Glomerular visceral epithelial cell (primary cell): ENCODE data around the gene B4GALT3.

Experiments
- DNase-seq: peaks from one replicate; pipeline ENCODE4 v3.0.0-alpha.2; 2016; ENCODE audit errors: extremely low spot score

Gene B4GALT3

DNA sequence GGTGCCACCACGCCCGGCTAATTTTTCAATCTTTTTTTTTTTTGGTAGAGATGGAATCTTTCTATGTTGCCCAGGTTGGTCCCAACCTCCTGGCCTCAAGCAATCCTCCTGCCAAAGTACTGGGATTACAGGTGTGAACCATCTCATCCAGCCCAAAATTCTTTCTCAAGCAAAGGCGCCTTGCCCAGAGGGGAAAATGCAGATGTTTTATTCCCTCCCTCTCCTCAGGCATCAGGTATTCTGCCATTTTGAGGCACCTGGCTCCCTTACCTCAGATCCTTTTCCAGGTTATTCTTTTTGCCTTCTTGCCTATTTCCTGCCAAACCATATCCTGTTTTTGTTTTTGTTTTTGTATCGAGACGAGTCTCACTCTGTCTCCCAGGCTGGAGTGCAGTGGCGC is 11.1 kb upstream of the B4GALT3 start:
- no peak for DNase-seq

DNA sequence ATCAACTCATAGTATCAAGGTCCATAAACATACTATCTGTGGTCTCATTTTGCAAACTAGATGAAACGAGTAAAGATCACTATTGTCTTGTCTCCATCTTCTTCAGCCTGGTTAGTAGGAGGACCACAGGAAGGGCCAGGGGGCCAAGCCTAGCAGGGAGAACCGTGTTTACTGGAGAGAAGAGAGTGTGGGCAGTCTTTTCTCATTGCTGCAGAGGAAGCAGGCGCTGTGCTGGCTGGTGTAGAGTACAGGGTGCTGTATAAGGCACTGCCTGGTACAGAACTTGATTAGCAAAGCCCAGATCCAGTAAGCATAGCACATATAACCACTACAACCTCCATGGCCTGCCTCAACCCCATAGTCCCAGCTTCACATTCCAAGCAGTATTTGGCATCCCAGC is 10.0 kb upstream of the B4GALT3 start:
- DNase-seq = no peak

DNA sequence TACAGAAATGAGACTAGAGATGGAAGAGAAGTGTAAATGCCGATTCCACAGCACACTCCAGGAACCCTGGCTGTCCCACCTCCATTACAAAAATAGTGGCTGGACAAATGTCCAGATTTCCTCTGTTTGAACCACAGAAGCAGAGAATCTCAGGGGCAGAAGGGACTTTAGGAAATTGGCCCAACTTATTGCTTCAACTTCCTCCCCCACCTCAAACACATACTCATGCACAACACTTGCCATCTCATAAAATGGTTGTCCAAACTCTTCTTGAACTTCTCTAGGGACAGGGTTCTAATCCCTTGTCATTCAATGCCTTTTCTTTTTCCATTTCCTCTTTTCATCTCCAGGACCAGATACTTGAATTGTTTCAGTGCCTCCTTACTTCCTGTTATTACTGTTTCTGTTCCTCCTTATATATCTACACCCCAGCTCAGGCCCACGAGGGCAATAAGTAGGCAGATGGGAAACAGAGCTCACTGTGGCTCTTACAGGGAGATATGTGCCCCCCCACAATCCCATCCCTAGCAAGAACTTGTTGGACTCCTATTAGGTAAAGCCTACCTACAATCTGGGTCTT is 8.5 kb upstream of the B4GALT3 start:
- no peak for DNase-seq

DNA sequence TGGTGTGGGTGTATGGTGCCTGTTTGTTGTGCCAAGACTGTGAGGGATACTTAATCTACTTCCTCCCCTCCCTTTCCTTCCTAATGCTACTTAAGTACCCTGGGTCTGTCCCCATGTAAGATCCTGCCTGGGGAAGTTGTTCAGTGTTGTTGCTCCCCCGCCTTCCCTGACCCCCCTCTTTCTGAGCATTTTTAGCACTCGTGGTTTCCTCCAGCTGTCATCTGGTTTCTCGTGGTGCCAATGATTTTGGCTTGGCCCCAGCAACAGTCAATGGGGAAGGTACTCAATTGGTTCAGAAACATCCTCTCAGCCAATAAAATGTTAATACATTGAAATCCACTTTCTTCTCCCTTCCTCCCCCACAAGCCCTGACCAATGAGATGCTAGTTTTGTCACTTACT is 8.0 kb upstream of the B4GALT3 start:
- DNase-seq = peak; percentile 43

DNA sequence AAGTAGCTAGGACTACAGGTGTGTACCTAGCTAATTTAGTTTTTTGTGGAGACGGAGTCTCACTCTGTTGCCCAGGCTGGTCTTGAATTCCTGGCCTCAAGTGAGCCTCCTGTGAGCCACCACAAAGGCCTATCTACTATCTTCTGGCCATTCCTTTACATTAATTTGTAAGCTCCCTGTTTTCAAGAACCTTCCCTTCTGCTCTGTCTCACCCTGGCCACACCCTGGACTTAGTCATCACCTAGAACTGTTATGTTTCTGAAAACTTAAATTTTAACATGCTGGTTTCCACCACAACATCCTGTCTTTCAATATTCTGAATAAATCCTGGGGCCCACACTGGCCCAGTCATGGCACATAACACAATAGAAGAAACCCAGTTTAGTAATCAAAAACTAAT is 4.9 kb upstream of the B4GALT3 start:
- DNase-seq = peak; percentile 60

DNA sequence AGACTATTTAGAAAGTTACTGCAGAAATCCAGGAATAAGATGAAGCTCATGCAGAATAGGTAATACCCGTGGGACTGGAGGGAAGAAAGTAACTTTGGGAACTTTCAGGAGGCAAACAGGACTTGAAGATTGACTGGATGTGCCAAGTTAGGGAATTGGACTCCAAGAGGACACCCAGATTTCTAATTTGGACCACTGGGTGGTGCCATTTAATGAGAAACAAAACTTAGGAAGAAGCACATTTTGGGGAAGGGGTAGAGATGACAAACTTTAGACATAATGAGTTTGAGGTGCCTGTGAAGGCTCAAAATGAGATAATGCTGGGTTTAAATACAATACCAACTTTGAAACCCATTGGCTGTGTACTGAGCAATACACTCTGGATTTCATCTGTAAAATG is 3.3 kb upstream of the B4GALT3 start:
- DNase-seq = no peak

DNA sequence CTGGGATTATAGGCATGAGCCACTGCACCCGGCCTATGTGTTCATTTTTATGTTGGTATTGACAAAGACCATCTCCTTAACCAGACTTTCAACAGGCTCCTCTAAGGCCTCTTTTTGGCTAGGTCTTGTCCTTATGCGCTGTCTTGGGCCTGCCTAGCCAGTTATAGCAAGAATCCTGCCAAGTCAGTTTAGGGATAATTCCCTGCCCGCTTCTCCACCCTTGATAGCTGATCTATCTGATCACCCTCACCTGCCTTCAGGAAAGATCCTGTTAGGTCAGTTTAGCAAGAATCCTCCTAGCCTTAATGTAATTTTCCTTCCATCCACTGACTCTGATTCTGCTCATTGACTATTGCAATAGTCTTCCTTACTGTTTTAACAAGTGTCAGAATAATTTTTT is 2.4 kb upstream of the B4GALT3 start:
- DNase-seq = no peak

DNA sequence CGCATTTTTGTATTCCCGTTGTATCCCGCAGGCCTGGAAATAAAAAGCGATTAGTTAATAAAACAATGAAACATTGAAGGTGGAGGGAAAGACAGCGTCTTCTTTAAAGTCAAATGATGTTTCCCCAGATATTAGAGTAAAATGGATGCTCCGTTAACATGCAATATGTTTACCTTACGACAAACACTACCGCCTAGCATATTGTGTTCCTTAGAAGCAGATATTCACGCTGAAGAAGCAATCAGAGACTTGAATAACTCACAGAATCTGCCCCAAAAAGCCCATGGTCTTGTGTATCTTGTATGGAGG is 583 bp upstream of the B4GALT3 start:
- DNase-seq = no peak

DNA sequence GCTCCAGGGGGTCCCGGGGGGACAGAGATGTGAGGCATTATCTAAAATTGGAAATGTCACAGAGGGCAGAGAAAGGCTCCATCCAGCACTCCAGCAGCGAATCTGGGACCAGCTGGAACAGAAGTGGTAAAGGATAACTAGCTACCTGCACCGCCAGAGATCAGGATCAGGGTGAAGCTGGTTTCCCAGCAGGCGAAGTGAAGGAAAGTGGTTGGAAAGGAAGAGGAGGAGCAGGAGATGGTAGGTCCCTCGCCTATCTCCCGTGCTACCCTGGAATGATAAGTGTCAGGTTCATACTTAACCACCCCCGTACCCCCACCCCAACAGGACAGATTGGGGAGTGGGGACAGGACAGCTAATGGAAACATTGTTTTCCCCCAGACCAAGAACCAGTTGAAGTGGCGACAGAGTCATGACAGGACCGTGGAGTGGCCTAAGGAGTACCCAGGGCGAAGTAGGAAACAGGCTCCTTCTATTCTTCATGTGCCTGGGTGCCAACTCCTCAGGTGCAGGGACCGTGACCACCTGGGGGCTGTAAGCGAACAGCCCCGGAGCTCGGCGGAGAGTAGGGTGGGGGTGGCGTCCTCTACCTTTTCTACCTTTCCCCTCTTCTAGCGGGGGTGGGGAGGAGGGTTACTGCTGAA is 717 bp downstream of the B4GALT3 start:
- no peak for DNase-seq

DNA sequence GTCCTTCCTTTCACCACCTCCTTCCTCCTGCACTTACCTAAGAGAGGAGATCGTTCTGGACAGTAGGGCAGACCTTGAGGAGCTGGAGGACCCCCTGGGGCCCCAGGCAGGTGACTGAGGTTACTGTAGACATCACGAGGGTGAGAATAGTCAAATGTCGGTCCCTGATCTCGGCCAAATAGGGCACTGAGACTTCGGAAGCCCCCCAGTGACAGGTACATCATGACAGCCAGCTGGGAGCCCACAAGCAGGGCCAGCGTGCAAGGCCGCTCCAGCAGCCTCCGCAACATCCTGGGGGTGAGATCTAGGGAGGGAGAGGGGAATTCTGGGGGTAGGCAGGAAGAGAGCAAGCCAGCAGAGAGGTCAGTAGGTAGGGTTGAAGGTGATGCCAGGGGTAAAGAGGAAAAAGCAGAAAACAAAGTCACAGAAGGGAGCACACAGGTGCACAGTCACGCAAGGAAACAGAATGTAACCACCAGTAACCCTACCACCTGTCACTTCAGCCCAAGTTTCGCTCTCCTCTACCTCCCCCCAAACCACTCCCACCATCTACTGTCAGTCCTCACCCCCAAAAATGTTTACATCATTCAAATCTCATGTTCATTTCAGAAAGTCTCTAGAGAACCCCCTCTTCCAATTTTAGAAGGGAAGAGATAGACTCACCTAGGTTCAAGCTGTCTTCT is 1.4 kb downstream of the B4GALT3 start:
- DNase-seq = no peak

DNA sequence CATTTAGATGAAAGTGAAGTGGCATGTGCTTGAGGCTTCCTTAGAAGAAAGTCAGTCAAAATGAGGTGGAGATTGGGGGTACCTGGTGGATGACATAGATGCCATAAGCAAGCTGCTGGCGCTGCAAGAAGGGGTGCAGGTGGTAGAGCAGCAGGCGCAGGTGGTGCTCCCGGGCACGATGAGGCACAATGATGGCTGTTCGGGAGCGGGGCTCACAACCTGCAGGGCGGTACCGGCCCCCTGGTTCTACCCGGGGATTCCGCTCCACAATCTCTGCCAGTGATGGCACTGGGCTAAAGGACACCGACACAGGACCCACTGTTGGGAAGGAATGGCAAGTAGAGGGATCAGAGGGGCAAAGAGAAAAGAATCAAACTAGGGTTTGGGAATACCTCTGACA is 2.4 kb downstream of the B4GALT3 start:
- no peak for DNase-seq

DNA sequence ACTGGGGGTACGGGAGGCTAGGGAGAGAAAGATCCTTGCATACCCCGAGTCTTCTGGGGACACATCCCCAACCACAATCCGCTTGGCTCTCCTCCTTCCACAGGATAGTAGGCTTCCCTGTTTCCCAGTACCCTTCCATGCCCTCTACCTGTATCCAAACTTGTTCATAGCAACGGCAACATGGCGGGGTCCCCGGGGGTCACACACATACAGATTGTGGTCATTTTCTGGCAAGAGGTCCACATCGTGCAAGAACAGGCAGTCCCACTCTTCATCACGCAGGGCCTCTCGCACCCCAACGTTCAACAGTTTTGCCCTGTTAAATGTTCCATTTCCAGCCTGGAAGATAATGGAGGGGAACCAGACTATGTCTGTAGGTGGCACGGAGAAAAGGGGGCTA is 3.6 kb downstream of the B4GALT3 start:
- no peak for DNase-seq

DNA sequence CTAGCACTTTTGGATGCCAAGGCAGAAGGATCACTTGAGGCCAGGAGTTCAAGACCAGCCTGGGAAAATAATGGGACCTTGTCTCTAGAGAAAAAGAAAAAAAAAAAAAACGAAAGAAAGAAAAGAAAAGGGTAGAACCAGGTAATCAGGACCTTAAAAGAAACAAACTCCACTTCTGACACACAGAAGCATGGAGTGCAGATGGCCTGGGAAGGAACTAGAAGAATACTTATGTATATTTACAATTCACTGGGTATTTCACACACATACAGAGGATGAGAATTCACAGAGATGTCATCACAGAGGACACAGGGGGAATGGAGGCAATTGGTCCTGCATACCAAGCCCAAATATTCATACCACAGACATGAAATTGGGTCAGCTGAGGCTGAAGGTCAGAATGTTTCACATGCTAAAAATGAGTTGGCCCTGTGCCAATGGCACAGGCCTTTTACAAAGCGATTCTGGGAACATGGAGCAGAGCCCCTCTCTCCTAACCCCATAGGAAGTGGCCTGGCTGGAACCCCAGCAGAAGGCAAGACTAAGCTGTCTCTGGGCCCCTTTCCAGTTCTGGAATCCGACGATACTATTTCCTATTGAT is 4.4 kb downstream of the B4GALT3 start:
- DNase-seq = no peak

DNA sequence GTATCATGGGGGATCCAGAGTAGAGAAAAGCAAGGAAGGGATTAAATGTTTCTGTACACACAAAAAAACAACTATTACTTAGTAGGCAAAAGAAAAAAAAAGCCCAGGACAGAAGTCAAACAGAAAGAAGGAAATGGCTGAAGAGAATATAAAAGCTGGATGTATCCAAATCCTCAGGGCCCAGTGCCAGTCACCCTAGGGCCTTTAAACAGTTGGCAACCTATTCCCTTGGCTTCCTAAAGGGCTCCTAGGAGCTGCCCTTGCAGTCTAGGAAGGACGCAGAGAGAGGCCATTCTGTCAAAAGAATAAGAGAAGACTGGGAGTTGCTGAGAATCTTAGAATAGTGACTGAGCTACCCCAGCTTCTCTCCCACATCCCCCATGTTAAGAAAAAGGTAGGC is 5.0 kb downstream of the B4GALT3 start:
- DNase-seq = no peak

DNA sequence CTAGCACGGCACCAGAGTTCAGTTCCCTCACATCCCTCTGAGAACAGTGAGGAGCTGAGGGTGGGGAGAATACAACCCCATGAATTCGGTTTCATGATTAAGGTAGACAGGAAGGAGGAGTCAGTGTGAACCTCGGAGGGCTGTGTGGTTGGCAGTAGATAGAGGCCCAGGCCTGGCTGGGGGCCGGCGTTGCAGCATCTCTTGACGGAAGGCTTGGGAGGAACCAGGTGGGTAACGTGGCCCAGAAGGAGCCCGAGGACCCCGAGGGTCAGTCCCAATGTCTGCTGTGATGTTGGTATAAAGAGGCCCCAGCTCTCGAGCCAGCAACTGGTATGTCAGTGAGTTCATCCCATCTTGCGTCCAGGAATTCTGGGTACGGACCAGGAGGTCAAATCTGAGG is 5.6 kb downstream of the B4GALT3 start:
- DNase-seq = no peak

DNA sequence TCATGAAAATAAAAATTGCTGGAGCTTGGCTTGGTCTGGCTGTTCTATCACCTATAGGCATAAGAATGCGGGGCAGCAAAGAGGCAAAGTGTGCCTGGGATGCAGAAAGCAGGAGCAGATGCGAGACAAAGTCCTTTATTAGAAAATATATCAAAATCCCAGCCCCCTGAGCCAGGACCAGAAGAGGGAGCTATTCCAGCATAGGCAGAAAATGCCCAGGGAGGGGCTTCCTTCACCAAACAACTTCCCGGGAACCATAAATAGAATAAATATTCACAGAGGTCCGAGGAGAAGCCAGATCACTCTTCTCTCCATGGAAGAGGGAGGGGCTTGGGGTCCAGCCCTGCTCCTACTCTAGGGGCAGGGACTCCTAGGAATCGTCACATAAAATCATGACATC is 6.1 kb downstream of the B4GALT3 start:
- DNase-seq = no peak

DNA sequence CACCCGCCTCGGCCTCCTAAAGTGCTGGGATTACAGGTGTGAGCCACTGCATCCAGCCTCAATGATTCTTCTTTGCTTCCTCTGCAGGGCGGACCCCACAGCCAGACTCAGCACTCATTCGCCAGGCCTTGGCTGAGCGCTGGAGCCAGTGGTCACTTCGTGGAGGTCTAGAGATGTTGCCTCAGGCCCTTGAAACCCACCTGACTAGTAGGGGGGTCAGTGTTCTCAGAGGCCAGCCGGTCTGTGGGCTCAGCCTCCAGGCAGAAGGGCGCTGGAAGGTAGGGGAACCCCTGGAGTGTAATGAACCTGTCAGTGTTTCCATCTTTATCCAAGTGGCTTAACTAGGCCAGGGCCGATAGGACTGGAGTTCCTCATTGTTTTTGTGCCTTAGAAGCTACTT is 8.4 kb downstream of the B4GALT3 start:
- no peak for DNase-seq

DNA sequence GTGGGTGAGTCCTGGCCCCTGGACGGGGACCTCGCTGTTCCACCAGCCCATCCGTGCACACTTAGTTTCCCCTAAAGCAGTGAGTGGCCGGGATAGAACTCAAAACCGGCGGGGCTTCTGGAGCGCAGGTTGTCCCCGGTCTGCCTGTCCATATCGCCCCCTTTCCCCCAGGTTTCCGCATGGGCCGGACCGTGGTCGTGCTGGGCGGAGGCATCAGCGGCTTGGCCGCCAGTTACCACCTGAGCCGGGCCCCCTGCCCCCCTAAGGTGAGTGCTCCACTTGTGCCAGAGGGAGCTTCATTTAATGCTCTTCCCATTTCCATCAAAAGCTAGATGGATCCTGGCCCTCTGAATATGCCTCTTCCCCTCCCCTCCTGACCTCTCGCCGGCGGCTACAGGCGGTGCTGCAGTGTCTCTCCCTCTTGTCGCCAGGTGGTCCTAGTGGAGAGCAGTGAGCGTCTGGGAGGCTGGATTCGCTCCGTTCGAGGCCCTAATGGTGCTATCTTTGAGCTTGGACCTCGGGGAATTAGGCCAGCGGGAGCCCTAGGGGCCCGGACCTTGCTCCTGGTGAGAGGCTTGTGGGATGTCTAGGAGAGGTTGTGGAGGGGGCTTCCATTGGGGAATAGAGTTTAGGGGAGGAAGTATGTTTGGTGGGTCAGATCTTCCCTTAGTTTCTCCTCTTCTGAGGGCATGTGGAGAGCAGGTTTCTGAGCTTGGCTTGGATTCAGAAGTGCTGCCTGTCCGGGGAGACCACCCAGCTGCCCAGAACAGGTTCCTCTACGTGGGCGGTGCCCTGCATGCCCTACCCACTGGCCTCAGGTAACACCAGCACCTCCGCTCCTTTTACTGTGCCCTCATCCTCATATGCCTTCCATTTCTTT is 10.4 kb downstream of the B4GALT3 start:
- DNase-seq = peak; percentile 32

DNA sequence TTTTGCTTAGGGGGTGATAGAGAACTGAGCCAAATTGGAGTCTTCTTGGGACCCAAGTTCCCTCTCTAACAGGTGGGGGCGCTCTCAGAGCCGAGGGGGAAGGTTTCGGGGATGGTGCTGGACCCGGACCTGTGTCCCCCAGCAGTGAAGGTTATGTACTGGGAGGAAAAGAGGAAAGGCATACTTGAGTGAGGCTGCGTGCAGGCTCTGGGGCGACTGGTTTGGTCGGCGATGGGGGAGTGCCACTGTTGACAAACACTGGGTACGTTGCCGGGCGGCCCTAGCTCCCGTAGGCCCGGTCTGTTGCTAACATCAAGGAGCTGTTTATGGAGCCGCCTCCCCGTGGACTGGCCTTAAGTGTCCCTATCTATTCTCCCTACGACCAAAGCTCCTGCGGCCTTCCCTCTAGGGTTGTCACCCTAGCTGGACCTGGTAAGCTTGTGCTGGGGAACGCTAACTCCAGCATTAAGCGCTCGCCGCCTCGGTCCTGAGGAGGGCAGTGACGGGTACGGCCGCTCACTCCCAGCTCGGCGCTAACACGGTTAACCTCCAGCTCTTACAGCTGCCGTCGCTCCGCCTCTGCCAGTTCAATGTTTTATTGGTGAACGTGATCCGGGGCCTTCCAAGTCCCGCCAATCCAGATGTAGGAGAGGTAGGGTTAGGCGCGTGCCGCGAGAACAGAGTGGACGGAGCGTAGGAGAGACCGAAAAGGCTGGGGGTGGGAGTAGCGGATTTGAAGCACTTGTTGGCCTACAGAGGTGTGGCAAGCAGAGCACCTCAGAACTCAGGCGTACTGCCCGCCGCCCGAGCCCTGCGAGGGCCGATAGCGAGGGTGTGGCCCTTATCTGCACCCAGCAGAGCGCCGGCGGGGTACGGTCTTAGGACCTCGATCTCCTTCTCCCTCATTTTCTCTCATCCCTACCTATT is 11.3 kb downstream of the B4GALT3 start, which contains the start of gene PPOX:
TSS of gene PPOX (plus strand) at position 685 of the 927 bp plus-strand sequence. CDS start 422 bp downstream, outside the sequence.
- peak; percentile 98 for DNase-seq

DNA sequence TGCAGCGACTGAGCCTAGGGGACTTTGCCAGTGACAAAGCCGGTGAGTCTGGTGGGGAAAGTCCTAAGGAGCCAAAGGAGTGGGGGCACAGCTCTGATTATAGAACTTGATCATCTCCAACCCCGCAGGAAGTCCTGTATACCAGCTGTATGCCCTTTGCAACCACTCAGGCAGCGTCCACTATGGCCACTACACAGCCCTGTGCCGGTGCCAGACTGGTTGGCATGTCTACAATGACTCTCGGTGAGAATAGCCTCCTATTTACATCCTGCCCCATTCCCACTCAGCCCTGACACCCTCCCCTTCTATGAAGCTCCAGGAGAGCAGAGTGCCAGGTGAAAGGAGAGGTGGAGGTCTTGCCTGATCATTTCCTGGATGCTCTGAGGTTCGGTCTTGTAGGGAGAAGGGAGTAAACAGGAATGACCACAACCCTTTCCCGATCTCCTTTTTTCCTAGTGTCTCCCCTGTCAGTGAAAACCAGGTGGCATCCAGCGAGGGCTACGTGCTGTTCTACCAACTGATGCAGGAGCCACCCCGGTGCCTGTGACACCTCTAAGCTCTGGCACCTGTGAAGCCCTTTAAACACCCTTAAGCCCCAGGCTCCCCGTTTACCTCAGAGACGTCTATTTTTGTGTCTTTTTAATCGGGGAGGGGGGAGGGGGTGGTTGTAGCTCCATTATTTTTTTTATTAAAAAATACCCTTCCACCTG is 12.3 kb downstream of the B4GALT3 start:
- DNase-seq = no peak
